Naive thymus-derived CD4-positive, alpha-beta T cell (primary cell): Measurements from ENCODE around the gene PTTG1IP. TPM values are rescaled to one million over a fixed set of nuclear protein-coding genes. Genes with fewer than 3 reads are reported as not detected.
A peak's percentile ranks its signal among the peaks of the same experiment; 100 is the strongest.

ENCODE experiments used
- ATAC-seq: fragments of 150-1000 bp; cut with Tn5 transposase; 2 replicates; pipeline ENCODE4 v1.10.0; 2021; ENCODE audit warnings: mild to moderate bottlenecking, moderate library complexity
- CTCF ChIA-PET: fragments of 350-600 bp; sonication (Branson Sonifier 250); formaldehyde crosslinking; loops from one replicate; lab custom pipeline; 2021; ENCODE audit warnings: antibody characterized with exemption; lab: Charles Lee
- POLR2A ChIA-PET: fragments of 350-600 bp; sonication (Branson Sonifier 250); formaldehyde crosslinking; loops from one replicate; lab custom pipeline; 2021; ENCODE audit warnings: antibody characterized with exemption, inconsistent platforms; lab: Charles Lee
- DNase-seq, 9 donors: peaks; one replicate each; pipeline versions ENCODE4 v3.0.0 to v3.0.0-alpha.2; 2020 to 2022; ENCODE audit warnings: mixed read lengths in 1 of 9
- H3K27ac ChIP-seq: one replicate; pipeline ENCODE4 v1.7.0; 2013; ENCODE audit warnings: mild to moderate bottlenecking, low read depth, low read length, moderate library complexity
- H3K27me3 ChIP-seq, 2 donors: one replicate each; pipeline ENCODE4 v1.7.0; 2013; ENCODE audit warnings: low read length in 2 of 2, mild to moderate bottlenecking in 2 of 2, moderate library complexity in 2 of 2; ENCODE audit not compliant: control insufficient read depth in 2 of 2, insufficient read depth in 2 of 2
- H3K36me3 ChIP-seq, 3 experiments: 1 replicate in 2 of 3; 2 replicates in 1 of 3; pipeline ENCODE4 v1.7.0; 2013; ENCODE audit warnings: low read length in 3 of 3, mild to moderate bottlenecking in 3 of 3, moderate library complexity in 1 of 3; ENCODE audit not compliant: insufficient read depth in 3 of 3, control insufficient read depth in 2 of 3
- H3K4me1 ChIP-seq, 2 donors: one replicate each; pipeline ENCODE4 v1.7.0; 2013; ENCODE audit warnings: low read length in 2 of 2, mild to moderate bottlenecking in 2 of 2, moderate library complexity in 1 of 2; ENCODE audit not compliant: control insufficient read depth in 2 of 2, insufficient read depth in 2 of 2
- H3K4me3 ChIP-seq: 2 replicates; pipeline ENCODE4 v1.7.0; 2013; ENCODE audit warnings: mild to moderate bottlenecking, low read length
- H3K9me3 ChIP-seq, 3 experiments: 1 replicate in 2 of 3; 2 replicates in 1 of 3; pipeline ENCODE4 v1.7.0; 2013; ENCODE audit warnings: low read length in 3 of 3; ENCODE audit not compliant: control insufficient read depth in 2 of 3
- H3K27ac Mint-ChIP-seq, 9 donors: one replicate each; pipeline ENCODE4 v1.8.0; 2020 to 2022; ENCODE audit warnings: mixed read lengths in 9 of 9, mild to moderate bottlenecking in 8 of 9, moderate library complexity in 5 of 9, inconsistent platforms in 2 of 9
- H3K27me3 Mint-ChIP-seq, 5 donors: one replicate each; pipeline ENCODE4 v1.8.0; 2021 to 2022; ENCODE audit warnings: mixed read lengths in 5 of 5, mild to moderate bottlenecking in 1 of 5
- H3K36me3 Mint-ChIP-seq, 5 donors: one replicate each; pipeline ENCODE4 v1.8.0; 2020 to 2022; ENCODE audit warnings: mixed read lengths in 5 of 5, mild to moderate bottlenecking in 3 of 5, inconsistent platforms in 1 of 5
- H3K4me1 Mint-ChIP-seq, 7 donors: one replicate each; pipeline ENCODE4 v1.8.0; 2020 to 2022; ENCODE audit warnings: mixed read lengths in 7 of 7, mild to moderate bottlenecking in 3 of 7, inconsistent platforms in 1 of 7
- H3K4me3 Mint-ChIP-seq, 10 donors: one replicate each; pipeline ENCODE4 v1.8.0; 2020 to 2022; ENCODE audit warnings: mild to moderate bottlenecking in 10 of 10, mixed read lengths in 10 of 10, moderate library complexity in 6 of 10, inconsistent platforms in 2 of 10
- H3K9me3 Mint-ChIP-seq, 11 donors: one replicate each; pipeline ENCODE4 v1.8.0; 2020 to 2022; ENCODE audit warnings: mixed read lengths in 11 of 11, mild to moderate bottlenecking in 4 of 11, inconsistent platforms in 1 of 11, moderate library complexity in 1 of 11
- intact Hi-C, 2 donors: fragments of 100-400 bp; cut with micrococcal nuclease; formaldehyde crosslinking; loops; one replicate each; pipeline ENCODE4 v1.15.1; 2023
- polyA plus RNA-seq, 2 donors: library from polyadenylated mRNA; unstranded; fragments of 300-500 nt; fragmentation: Illumina TruSeq; gene quantifications; one replicate each; pipeline ENCODE4 v1.2.3, GENCODE V29; 2021
- total RNA-seq, 6 experiments: library from RNA in 5 of 6; stranded (reverse) in 5 of 6; gene quantifications; 1 replicate in 5 of 6; 2 replicates in 1 of 6; pipeline ENCODE4 v1.2.3 and lab custom pipeline; 2021 to 2026

Gene PTTG1IP
- total and polyA plus RNA-seq, 7 experiments from 2014 or later = 60.9 to 122 (median 92.5) TPM

- Histone ChIP-seq H3K4me1 (peaks cover 7% of the 10 kb centered on the region in 2 donors), H3K4me3 (no peak overlapping the region), H3K9me3 (no peaks in the 10 kb centered on the region), H3K27ac (no peak overlapping the region), H3K27me3 (no peaks in the 10 kb centered on the region), H3K36me3 (peaks cover 0 to 61% (median 6%) of the 10 kb centered on the region in 3 experiments)
- ChIA-PET CTCF (interaction anchor here (1.1 kb wide), 1 partner anchor 12 kb away, joined by 6 read pairs; no protein-coding TSS in a partner anchor), POLR2A (interaction anchor here (1.1 kb wide), 1 partner anchor 11 kb away, joined by 3 read pairs; no protein-coding TSS in a partner anchor)
- ATAC-seq = no peak
- no peaks in the 10 kb centered on the region for H3K27me3 Mint-ChIP-seq
- H3K27ac Mint-ChIP-seq = no peak overlapping the region
- peaks cover 0 to 32% (median 14%) of the 10 kb centered on the region in 5 donors for H3K36me3 Mint-ChIP-seq
- H3K4me3 Mint-ChIP-seq = no peak overlapping the region
- H3K9me3 Mint-ChIP-seq = no peaks in the 10 kb centered on the region
- intact Hi-C loops = loop anchor here in 1 of 2 donors (10.0 kb wide), 1 partner anchor 309 kb away; no protein-coding TSS in a partner anchor
- peaks cover 15 to 25% (median 19%) of the 10 kb centered on the region in 7 donors for H3K4me1 Mint-ChIP-seq
- no peak for DNase-seq
Measured at GRCh38 chr21:44805859-44806258, 67.6 kb downstream of the PTTG1IP start.

DNA sequence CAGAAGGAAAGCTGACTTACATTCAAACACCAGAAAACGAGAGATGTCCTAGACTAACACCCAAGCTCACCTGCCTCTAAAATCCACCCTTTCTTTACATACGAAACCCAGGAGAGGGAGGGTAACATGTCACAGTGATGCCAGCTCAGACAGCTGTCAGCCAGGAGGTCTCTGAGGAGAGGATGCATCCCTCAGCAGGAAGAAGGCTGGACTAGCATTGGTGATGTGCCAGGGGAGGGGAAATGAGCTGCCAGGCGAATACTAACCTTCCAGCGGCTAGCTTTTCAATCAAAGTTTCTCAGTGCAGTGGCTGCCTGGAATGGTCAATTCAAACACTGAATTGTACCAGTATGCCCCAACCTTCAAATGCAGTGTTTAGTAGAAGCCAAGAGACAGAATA, 68.3 kb downstream of the PTTG1IP start:
- no peaks in the 10 kb centered on the region for H3K27me3 ChIP-seq
- CTCF ChIA-PET = interaction anchor here (0.8 to 1.5 kb wide), 3 partner anchors 11 to 295 kb away, joined by 3 to 6 read pairs (median 3); no protein-coding TSS in a partner anchor
- no peaks in the 10 kb centered on the region for H3K9me3 Mint-ChIP-seq
- no peak overlapping the region for H3K4me3 Mint-ChIP-seq
- H3K27ac ChIP-seq = no peak overlapping the region
- no peak for ATAC-seq
- H3K27me3 Mint-ChIP-seq = no peaks in the 10 kb centered on the region
- H3K4me3 ChIP-seq = no peak overlapping the region
- DNase-seq = no peak
- H3K36me3 ChIP-seq = peaks cover 0 to 54% (median 6%) of the 10 kb centered on the region in 3 experiments
- peak overlapping the region in 2 of 9 donors; percentile 46 to 57 for H3K27ac Mint-ChIP-seq
- H3K9me3 ChIP-seq = no peaks in the 10 kb centered on the region
- peaks cover 0 to 31% (median 14%) of the 10 kb centered on the region in 5 donors for H3K36me3 Mint-ChIP-seq
- peaks cover 16 to 30% (median 22%) of the 10 kb centered on the region in 7 donors for H3K4me1 Mint-ChIP-seq
- intact Hi-C loops = loop anchor here in 1 of 2 donors (10.0 kb wide), 1 partner anchor 310 kb away; no protein-coding TSS in a partner anchor
- POLR2A ChIA-PET = interaction anchor here (1.1 kb wide), 1 partner anchor 12 kb away, joined by 3 read pairs; no protein-coding TSS in a partner anchor
- H3K4me1 ChIP-seq = peaks cover 13% of the 10 kb centered on the region in 2 donors

DNA sequence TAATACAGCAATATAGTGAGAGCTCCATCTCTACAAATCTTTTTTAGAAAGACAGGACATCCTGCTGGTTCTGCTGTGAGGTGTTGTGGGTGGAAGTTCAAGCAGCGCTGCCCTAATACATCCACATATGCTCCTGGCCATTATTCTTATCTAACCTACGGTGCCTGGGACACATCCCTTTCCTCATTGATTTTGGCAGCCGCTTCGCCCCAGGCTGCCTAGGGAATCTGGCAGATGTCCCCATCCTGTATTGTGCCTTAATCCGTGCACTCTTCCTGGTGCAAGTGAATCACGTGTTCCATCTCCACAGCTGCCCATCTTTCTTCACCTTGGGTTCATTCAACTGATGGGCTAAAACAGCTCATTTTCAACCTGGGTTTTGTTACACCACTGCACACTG, 68.7 kb downstream of the PTTG1IP start:
- Mint-ChIP-seq H3K4me1 (peaks cover 19 to 32% (median 26%) of the 10 kb centered on the region in 7 donors), H3K36me3 (peaks cover 0 to 31% (median 12%) of the 10 kb centered on the region in 5 donors), H3K27me3 (no peaks in the 10 kb centered on the region), H3K4me3 (peak overlapping the region in 1 of 10 donors; percentile 21), H3K27ac (peak overlapping the region in 3 of 9 donors; percentile 30 to 57 (median 46)), H3K9me3 (no peaks in the 10 kb centered on the region)
- peaks cover 0 to 50% (median 6%) of the 10 kb centered on the region in 3 experiments for H3K36me3 ChIP-seq
- DNase-seq = no peak
- no peak overlapping the region for H3K27ac ChIP-seq
- no peak for ATAC-seq
- POLR2A ChIA-PET = interaction anchor here (1.1 to 2.0 kb wide), 2 partner anchors 13 to 69 kb away, joined by 3 to 5 read pairs; partner anchors contain the start of gene PTTG1IP
- H3K9me3 ChIP-seq = no peaks in the 10 kb centered on the region
- intact Hi-C loops = loop anchor here (5.0 to 10.0 kb wide), 3 partner anchors 88 to 792 kb away; partner anchors contain the start of gene TRAPPC10 (in 1 of the 2)
- CTCF ChIA-PET = interaction anchor here (0.8 to 1.5 kb wide), 3 partner anchors 11 to 294 kb away, joined by 3 to 6 read pairs (median 3); no protein-coding TSS in a partner anchor
- no peaks in the 10 kb centered on the region for H3K27me3 ChIP-seq
- no peak overlapping the region for H3K4me3 ChIP-seq
- peaks cover 15 to 18% of the 10 kb centered on the region in 2 donors for H3K4me1 ChIP-seq

GRCh38 chr21:44803651-44804050, 69.8 kb downstream of the PTTG1IP start:
- H3K4me1 Mint-ChIP-seq = peaks cover 26 to 42% (median 35%) of the 10 kb centered on the region in 7 donors
- no peak overlapping the region for H3K4me3 ChIP-seq
- peaks cover 4 to 48% (median 6%) of the 10 kb centered on the region in 3 experiments for H3K36me3 ChIP-seq
- H3K9me3 Mint-ChIP-seq = no peaks in the 10 kb centered on the region
- ChIA-PET CTCF (interaction anchor here (1.5 kb wide), 1 partner anchor 293 kb away, joined by 3 read pairs; no protein-coding TSS in a partner anchor), POLR2A (interaction anchor here (0.7 to 2.0 kb wide), 4 partner anchors 14 to 70 kb away, joined by 3 to 5 read pairs (median 3); partner anchors contain the start of genes PTTG1IP and SUMO3)
- DNase-seq (no peak), ATAC-seq (no peak)
- no peak overlapping the region for H3K27ac ChIP-seq
- peak overlapping the region in 2 of 9 donors; percentile 26 to 85 for H3K27ac Mint-ChIP-seq
- H3K9me3 ChIP-seq = no peaks in the 10 kb centered on the region
- H3K4me1 ChIP-seq = peaks cover 19 to 23% of the 10 kb centered on the region in 2 donors
- no peaks in the 10 kb centered on the region for H3K27me3 ChIP-seq
- peaks cover 1 to 30% (median 7%) of the 10 kb centered on the region in 5 donors for H3K36me3 Mint-ChIP-seq
- peak overlapping the region in 9 of 10 donors; percentile 20 to 93 (median 85) for H3K4me3 Mint-ChIP-seq
- intact Hi-C loops = loop anchor here (5.0 to 10.0 kb wide), 3 partner anchors 89 to 791 kb away; partner anchors contain the start of gene TRAPPC10 (in 1 of the 2)
- H3K27me3 Mint-ChIP-seq = no peaks in the 10 kb centered on the region

DNA sequence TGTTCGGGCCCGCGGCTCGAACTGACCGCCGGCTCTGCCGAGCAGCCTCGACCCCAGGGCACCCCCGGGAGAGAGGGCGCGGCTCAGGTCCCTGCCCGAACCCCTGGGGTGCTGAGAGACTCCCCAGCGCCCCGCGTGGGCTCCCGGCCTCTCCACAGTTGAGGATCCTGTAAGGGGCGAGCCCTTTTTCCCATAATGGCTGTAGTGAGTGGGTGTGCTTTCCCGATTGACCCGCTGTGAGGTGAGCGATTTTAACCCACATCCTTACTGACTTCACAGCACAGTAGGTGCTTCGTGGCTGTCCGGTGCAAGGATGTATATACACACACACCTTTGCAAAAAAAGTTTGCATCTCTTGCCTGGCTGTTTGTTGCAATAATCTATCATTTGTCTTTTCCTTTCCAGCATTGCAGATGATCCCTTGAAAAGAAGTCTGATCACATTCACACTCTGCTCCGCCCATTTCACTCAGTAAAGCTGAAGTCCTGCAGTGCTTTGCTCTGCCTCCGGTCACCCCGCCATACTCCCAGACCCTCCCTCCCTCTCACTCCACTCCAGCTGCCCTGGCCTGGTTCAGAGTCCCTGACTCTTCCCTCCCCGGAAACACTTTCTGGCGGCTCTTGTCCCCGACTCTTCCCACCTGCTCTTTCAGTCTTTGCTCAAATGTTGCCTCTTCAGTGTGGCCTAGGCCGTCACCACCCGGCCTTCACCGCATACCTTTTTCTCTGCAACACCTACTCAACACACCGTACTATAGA, 70.9 kb downstream of the PTTG1IP start:
- Histone ChIP-seq H3K4me3 (peak overlapping the region; percentile 92), H3K9me3 (no peaks in the 10 kb centered on the region), H3K4me1 (peaks cover 19 to 27% of the 10 kb centered on the region in 2 donors), H3K27me3 (no peaks in the 10 kb centered on the region), H3K36me3 (peaks cover 4 to 47% (median 6%) of the 10 kb centered on the region in 3 experiments), H3K27ac (peak overlapping the region; percentile 85)
- H3K4me3 Mint-ChIP-seq = peak overlapping the region; percentile 83 to 94 (median 89)
- H3K27me3 Mint-ChIP-seq = no peaks in the 10 kb centered on the region
- H3K36me3 Mint-ChIP-seq = peaks cover 4 to 34% (median 9%) of the 10 kb centered on the region in 5 donors
- POLR2A ChIA-PET = interaction anchor here (0.7 to 3.5 kb wide), 14 partner anchors 12 to 326 kb away, joined by 3 to 33 read pairs (median 5); partner anchors contain the start of genes PTTG1IP, SLX9 and SUMO3
- no peak for DNase-seq
- H3K9me3 Mint-ChIP-seq = no peaks in the 10 kb centered on the region
- no peak for ATAC-seq
- CTCF ChIA-PET = interaction anchor here (1.0 to 4.3 kb wide), 5 partner anchors 71 to 726 kb away, joined by 3 to 56 read pairs (median 3); partner anchors contain the start of gene PTTG1IP
- intact Hi-C loops = loop anchor here (5.0 to 10.0 kb wide), 3 partner anchors 90 to 790 kb away; partner anchors contain the start of gene TRAPPC10 (in 1 of the 2)
- peaks cover 26 to 48% (median 41%) of the 10 kb centered on the region in 7 donors for H3K4me1 Mint-ChIP-seq
- peak overlapping the region; percentile 67 to 94 (median 86) for H3K27ac Mint-ChIP-seq
